MM.1S (cell line): Measurements from ENCODE around the gene NME5.

Experiments
- CTCF ChIP-seq: fragments of 300-600 bp; sonication (generic); IDR thresholded peaks from 2 replicates; pipeline ENCODE4 v1.5.1; 2016; ENCODE audit warnings: antibody characterized with exemption, low read length, mixed read lengths
- EZH2 ChIP-seq: fragments of 300-600 bp; sonication (generic); optimal IDR thresholded peaks from 2 replicates; pipeline ENCODE3; 2017; ENCODE audit warnings: low read depth, mild to moderate bottlenecking, antibody characterized with exemption, low read length, mixed read lengths

GRCh38 chr5:138138949-138139780 is at the start of gene NME5:
- TF ChIP-seq CTCF (no peak), EZH2 (no peak)
